Ovary (tissue), 9 donors: ENCODE results near the gene SEMA5A. TPM values are rescaled to one million over a fixed set of nuclear protein-coding genes. Genes with fewer than 3 reads are reported as not detected.

Experiments used
- DNase-seq, 5 donors: peaks; one replicate each; pipeline ENCODE4 v3.0.0-alpha.2; 2019 to 2020
- H3K27ac ChIP-seq, 2 donors: fragments of 200-600 bp; one replicate each; pipeline versions ENCODE4 v1.5.1 to v1.8.0; 2019 to 2022
- H3K27me3 ChIP-seq: fragments of 200-600 bp; one replicate; pipeline ENCODE4 v1.8.0; 2022
- H3K36me3 ChIP-seq: fragments of 200-600 bp; sonication (generic); one replicate; pipeline ENCODE4 v1.5.1; 2019
- H3K4me1 ChIP-seq: one replicate; pipeline ENCODE4 v1.8.1; 2013; ENCODE audit warnings: mild to moderate bottlenecking, moderate library complexity; ENCODE audit not compliant: insufficient read depth
- H3K4me3 ChIP-seq: fragments of 200-600 bp; sonication (generic); one replicate; pipeline ENCODE4 v1.5.1; 2017
- H3K9me3 ChIP-seq, 2 donors: fragments of 200-600 bp in 1 of 2; sonication (generic) in 1 of 2; one replicate each; pipeline versions ENCODE4 v1.5.1 to v1.8.1; 2013 to 2019; ENCODE audit warnings: mild to moderate bottlenecking in 1 of 2, moderate library complexity in 1 of 2
- EP300 ChIP-seq: sonication (generic); formaldehyde crosslinking; IDR thresholded peaks from one replicate; pipeline ENCODE4 v1.6.1; 2017; ENCODE audit warnings: antibody characterized with exemption
- POLR2A ChIP-seq: fragments of 450-650 bp; IDR thresholded peaks from one replicate; pipeline ENCODE4 v1.6.1; 2017; ENCODE audit warnings: antibody characterized with exemption, mild to moderate bottlenecking, moderate library complexity
- WGBS, 3 donors: extraction: QIAGEN DNeasy Blood & Tissue Kit in 1 of 3; methylation state at CpG; one replicate each; pipeline versions ENCODE4 v1.1.5 to v1.1.7; 2013 to 2017; 5-methylcytosine and 5-hydroxymethylcytosine counted together
- intact Hi-C, 4 donors: fragments of 100-400 bp; cut with DNase I; formaldehyde crosslinking; loops; one replicate each; pipeline versions ENCODE4 v1.11.0 to v1.15.1; 2022 to 2023
- polyA plus RNA-seq, 2 donors: library from polyadenylated mRNA; stranded (reverse); fragments of 200-250 nt in 1 of 2; fragments of 350-450 nt in 1 of 2; fragmentation: Illumina TruSeq in 1 of 2; extraction: RNeasy Lipid Tissue Mini Kit (QIAGEN cat#74804) in 1 of 2; gene quantifications; one replicate each; pipeline ENCODE4 v1.2.3, GENCODE V29; 2013 to 2014
- total RNA-seq, 7 donors: library from RNA; depleted of rRNA in 2 of 7; stranded (reverse); fragments of >200 nt in 2 of 7; fragmentation: NEBNext Ultra II Directional in 3 of 7; extraction: Animal tissue kit (Norgen Biotek cat#: 25700) in 3 of 7; gene quantifications; one replicate each; pipeline versions ENCODE4 v1.1.0 to v1.2.4, GENCODE V29; 2016 to 2023
- TF ChIP-seq, protein P1 (sequence below), 3 donors: fragments of 450-650 bp in 2 of 3; fragments of 200-600 bp in 1 of 3; IDR thresholded peaks; one replicate each; pipeline versions ENCODE4 v1.5.1 to v1.8.0; 2016 to 2022; ENCODE audit warnings: antibody characterized with exemption in 3 of 3, mild to moderate bottlenecking in 1 of 3
- donor health status: DM: no; HTN: no; CAD: no; lungs with moderate emphysema.
- donor health status: DM: no; HTN: no; CAD: no.
- donor health status: Bipolar disorder and iron deficiency.
- donor health status: DM: yes; HTN: yes; CAD: no.
- donor health status: DM: no; HTN: no; CAD: no.
- donor health status: DM: yes; HTN: yes; CAD: no.

Gene SEMA5A
- total and polyA plus RNA-seq, 9 donors, result 2.0 to 6.6 (median 4.3) TPM

DNA sequence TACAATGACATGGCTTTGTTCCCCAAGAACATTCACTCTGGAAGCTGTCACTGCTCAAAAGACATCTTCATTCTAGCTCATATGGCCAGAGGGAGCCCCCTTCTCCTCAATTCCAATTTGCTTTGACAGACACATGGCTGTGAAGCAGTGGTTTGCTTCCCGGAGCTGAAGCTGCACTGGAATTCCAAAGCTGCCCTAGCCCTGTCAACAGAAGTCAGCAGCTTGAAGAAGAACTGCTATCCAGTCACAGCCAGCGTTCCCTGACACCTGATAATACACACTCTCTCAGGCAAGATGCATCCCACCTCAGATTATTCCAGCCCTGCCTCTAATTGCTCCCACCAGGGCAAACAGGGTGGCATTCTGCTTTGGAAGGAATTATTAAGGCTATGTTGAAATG lies 93.7 kb downstream of the SEMA5A start:
- Histone ChIP-seq H3K36me3 (no peaks in the 10 kb centered on the region), H3K4me3 (no peak overlapping the region), H3K27ac (no peak overlapping the region), H3K27me3 (no peaks in the 10 kb centered on the region), H3K9me3 (no peaks in the 10 kb centered on the region), H3K4me1 (no peaks in the 10 kb centered on the region)
- no peak for TF ChIP-seq POLR2A
- no peak for TF ChIP-seq EP300
- TF ChIP-seq, protein P1, sequence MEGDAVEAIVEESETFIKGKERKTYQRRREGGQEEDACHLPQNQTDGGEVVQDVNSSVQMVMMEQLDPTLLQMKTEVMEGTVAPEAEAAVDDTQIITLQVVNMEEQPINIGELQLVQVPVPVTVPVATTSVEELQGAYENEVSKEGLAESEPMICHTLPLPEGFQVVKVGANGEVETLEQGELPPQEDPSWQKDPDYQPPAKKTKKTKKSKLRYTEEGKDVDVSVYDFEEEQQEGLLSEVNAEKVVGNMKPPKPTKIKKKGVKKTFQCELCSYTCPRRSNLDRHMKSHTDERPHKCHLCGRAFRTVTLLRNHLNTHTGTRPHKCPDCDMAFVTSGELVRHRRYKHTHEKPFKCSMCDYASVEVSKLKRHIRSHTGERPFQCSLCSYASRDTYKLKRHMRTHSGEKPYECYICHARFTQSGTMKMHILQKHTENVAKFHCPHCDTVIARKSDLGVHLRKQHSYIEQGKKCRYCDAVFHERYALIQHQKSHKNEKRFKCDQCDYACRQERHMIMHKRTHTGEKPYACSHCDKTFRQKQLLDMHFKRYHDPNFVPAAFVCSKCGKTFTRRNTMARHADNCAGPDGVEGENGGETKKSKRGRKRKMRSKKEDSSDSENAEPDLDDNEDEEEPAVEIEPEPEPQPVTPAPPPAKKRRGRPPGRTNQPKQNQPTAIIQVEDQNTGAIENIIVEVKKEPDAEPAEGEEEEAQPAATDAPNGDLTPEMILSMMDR (IDR thresholded peaks at IDR 0.05), result no peak
- no peak for DNase-seq
- intact Hi-C loops, result no loop called here
- 58 to 71% (median 60%) methylated on average over 2 of the region's 2 CpGs for WGBS, 3 donors

DNA sequence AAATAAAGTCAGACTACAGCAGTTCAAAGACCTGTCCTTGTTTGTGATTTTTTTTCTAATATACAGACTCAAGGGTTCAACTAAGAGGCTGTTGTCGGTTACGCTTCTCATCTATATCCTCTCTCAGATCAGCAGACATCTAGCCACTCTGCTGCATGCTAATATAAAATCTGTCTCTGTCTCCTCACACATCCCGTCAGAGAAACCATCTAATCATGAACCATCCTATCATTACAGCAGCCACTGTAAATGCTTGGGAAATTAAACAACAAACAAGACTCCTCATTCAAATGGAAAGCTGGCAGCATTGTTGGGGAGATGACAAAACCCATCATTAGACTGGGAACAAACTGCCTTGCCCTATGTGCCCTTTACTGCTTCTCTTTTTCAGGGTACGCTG lies 94.8 kb downstream of the SEMA5A start:
- DNase-seq, result no peak
- Histone ChIP-seq H3K27me3 (no peaks in the 10 kb centered on the region), H3K36me3 (no peaks in the 10 kb centered on the region), H3K4me3 (no peak overlapping the region), H3K4me1 (no peaks in the 10 kb centered on the region), H3K9me3 (no peaks in the 10 kb centered on the region), H3K27ac (no peak overlapping the region)
- 93 to 96% (median 96%) methylated on average over 4 of the region's 4 CpGs for WGBS, 3 donors
- TF ChIP-seq EP300 (no peak), POLR2A (no peak)
- TF ChIP-seq, protein P1 (IDR thresholded peaks at IDR 0.05), result no peak
- intact Hi-C loops, result no loop called here

DNA sequence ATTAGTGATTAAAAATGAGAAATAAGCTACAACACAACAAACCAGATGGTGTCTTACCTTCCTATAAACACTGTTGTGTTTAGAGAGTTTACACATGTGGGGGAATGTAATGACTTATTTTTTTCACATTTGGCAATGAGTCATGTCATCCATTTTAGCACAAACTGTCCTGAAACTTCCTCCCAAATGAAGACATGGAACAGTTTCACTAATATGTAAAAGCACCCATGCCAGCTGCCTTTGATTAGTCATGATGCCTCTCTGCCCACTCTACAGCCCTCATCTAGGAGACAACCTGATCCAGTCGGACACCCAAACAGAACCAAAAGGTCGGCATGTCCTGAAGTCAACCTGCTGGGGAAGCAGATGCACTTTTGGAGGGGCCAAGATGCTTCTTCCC lies 98.2 kb downstream of the SEMA5A start:
- Histone ChIP-seq H3K27ac (no peak overlapping the region), H3K36me3 (no peaks in the 10 kb centered on the region), H3K27me3 (no peaks in the 10 kb centered on the region), H3K4me1 (no peaks in the 10 kb centered on the region), H3K9me3 (no peaks in the 10 kb centered on the region), H3K4me3 (no peak overlapping the region)
- no peak for DNase-seq
- TF ChIP-seq EP300 (no peak), POLR2A (no peak)
- TF ChIP-seq, protein P1 (IDR thresholded peaks at IDR 0.05), result no peak
- WGBS, 3 donors, result 86 to 92% (median 89%) methylated on average over 2 of the region's 2 CpGs
- intact Hi-C loops, result no loop called here

DNA sequence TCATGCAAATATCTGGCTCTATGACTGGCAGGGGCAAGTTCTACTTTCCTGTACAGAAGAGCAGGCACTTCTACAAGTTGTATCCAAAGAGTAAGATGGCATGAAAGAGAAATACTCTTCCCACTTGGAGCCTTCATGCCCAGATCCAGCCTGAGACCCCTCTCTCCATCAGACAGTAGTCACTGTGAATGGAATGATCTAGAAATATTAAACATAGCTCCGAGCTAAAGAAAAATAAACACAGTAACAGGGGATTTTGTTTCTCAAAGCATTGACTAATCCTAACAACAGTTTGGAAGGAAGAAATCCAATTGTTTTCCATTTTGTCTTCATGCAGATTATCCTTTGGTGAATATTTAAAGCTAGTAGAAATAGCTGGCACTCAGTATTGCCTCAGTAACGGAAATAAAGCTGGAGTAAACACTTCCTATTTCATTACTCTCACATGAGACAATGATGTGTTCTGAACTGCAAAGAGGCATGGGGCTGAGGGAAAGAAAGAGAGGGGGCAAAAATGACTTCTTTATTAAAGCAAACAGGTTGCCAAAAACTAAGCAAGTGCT lies 100.0 kb downstream of the SEMA5A start:
- TF ChIP-seq POLR2A (no peak), EP300 (no peak)
- TF ChIP-seq, protein P1 (IDR thresholded peaks at IDR 0.05), result no peak
- no peaks in the 10 kb centered on the region for H3K4me1 ChIP-seq
- H3K4me3 ChIP-seq, result no peak overlapping the region
- no peaks in the 10 kb centered on the region for H3K27me3 ChIP-seq
- H3K36me3 ChIP-seq, result no peaks in the 10 kb centered on the region
- DNase-seq, result no peak
- intact Hi-C loops, result no loop called here
- no peak overlapping the region for H3K27ac ChIP-seq
- H3K9me3 ChIP-seq, result no peaks in the 10 kb centered on the region
- WGBS, 3 donors, result 22 to 39% (median 39%) methylated on average over 2 of the region's 2 CpGs
